ENCODE measurements around the gene TRPT1. TPM values are rescaled to one million over a fixed set of nuclear protein-coding genes. Genes with fewer than 3 reads are reported as not detected.

Gene TRPT1
- total RNA-seq, 1 experiment from 2014 or later: 66.1 TPM

- CTCF ChIA-PET: no interaction called here
- ATAC-seq: no peak
Observed at GRCh38 chr11:64266339-64266738, 40.4 kb upstream of the TRPT1 start.

DNA sequence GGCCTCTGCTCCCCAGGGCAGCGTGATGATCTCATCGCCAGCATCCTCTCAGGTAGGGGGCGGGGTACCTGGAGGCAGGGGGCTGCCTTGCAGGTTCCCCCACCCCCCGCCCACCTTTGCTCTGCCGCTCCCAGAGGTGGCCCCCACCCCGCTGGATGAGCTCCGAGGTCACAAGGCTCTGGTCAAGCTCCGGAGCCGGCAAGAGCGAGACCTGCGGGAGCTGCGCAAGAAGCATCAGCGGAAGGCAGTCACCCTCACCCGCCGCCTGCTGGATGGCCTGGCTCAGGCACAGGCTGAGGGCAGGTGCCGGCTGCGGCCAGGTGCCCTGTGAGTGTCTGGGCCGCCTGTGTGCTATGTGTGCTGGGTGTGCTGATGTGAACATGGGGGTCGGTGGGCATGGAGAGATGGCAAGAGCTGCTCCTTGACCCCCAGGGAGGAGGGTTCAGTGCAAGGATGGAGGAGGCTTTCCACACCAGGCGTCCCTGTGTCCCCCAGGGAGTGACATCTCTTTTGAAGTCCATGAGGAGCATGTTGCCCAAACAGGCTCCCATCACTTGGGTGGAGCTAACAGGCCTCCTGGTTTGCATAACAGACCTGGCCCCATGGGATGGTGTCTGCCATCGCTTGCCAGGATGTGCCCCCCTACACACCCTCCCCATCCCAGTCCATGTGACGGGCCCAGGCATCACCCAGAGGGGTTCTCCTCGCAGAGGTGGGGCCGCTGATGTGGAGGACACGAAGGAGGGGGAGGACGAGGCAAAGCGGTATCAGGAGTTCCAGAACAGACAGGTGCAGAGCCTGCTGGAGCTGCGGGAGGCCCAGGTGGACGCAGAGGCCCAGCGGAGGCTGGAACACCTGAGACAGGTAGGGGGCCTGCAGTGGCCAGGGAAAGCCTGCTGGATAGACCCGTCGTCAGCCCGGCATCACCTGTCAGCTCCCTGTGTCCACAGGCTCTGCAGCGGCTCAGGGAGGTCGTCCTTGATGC lies 39.5 kb upstream of the TRPT1 start:
- Histone ChIP-seq H3K4me3 (ENCODE audit: low read depth in 2 of 2, low read length in 2 of 2) (no peak overlapping the region), H3K9me3 (ENCODE audit: control insufficient read depth, insufficient read depth, low read depth, low read length) (no peaks in the 10 kb centered on the region), H3K36me3 (ENCODE audit: control insufficient read depth, insufficient read depth, low read length) (no peaks in the 10 kb centered on the region; the same call in 1 of the 2 replicates), H3K27ac (ENCODE audit: low read length) (no peak overlapping the region), H3K4me1 (ENCODE audit: control insufficient read depth, insufficient read depth, low read length) (peaks cover 16% of the 10 kb centered on the region), H3K27me3 (ENCODE audit: control insufficient read depth, insufficient read depth, low read length) (no peaks in the 10 kb centered on the region)
- ATAC-seq (no peak), DNase-seq (ENCODE audit: low read depth, low spot score) (no peak)
- ChIA-PET CTCF (no interaction called here), POLR2A (no interaction called here)
- in situ Hi-C loops (cut with HindIII; ENCODE audit: low pct_unique_long_range_greater_than_20kb, low sequenced_read_pairs) (no loop called here), intact Hi-C loops (cut with micrococcal nuclease; ENCODE audit: unreplicated experiment) (no loop called here)
- BruUV-seq (replicated peaks): no TSS peak
- TF ChIP-seq POLR2AphosphoS5 (IDR thresholded peaks at IDR 0.05; ENCODE audit: low read depth, low read length): no peak
- TF ChIP-seq TCF7L2 (IDR thresholded peaks at IDR 0.05; ENCODE audit: low read depth, low read length): no peak
- TF ChIP-seq SIN3A (IDR thresholded peaks at IDR 0.05; ENCODE audit: borderline replicate concordance, insufficient read depth, low read depth, low read length): no peak
- TF ChIP-seq, protein P1, sequence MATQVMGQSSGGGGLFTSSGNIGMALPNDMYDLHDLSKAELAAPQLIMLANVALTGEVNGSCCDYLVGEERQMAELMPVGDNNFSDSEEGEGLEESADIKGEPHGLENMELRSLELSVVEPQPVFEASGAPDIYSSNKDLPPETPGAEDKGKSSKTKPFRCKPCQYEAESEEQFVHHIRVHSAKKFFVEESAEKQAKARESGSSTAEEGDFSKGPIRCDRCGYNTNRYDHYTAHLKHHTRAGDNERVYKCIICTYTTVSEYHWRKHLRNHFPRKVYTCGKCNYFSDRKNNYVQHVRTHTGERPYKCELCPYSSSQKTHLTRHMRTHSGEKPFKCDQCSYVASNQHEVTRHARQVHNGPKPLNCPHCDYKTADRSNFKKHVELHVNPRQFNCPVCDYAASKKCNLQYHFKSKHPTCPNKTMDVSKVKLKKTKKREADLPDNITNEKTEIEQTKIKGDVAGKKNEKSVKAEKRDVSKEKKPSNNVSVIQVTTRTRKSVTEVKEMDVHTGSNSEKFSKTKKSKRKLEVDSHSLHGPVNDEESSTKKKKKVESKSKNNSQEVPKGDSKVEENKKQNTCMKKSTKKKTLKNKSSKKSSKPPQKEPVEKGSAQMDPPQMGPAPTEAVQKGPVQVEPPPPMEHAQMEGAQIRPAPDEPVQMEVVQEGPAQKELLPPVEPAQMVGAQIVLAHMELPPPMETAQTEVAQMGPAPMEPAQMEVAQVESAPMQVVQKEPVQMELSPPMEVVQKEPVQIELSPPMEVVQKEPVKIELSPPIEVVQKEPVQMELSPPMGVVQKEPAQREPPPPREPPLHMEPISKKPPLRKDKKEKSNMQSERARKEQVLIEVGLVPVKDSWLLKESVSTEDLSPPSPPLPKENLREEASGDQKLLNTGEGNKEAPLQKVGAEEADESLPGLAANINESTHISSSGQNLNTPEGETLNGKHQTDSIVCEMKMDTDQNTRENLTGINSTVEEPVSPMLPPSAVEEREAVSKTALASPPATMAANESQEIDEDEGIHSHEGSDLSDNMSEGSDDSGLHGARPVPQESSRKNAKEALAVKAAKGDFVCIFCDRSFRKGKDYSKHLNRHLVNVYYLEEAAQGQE (IDR thresholded peaks at IDR 0.05; ENCODE audit: insufficient read depth in 1 of 2, low read depth in 2 of 2, low read length in 1 of 2): no peak
- TF ChIP-seq, protein P2, sequence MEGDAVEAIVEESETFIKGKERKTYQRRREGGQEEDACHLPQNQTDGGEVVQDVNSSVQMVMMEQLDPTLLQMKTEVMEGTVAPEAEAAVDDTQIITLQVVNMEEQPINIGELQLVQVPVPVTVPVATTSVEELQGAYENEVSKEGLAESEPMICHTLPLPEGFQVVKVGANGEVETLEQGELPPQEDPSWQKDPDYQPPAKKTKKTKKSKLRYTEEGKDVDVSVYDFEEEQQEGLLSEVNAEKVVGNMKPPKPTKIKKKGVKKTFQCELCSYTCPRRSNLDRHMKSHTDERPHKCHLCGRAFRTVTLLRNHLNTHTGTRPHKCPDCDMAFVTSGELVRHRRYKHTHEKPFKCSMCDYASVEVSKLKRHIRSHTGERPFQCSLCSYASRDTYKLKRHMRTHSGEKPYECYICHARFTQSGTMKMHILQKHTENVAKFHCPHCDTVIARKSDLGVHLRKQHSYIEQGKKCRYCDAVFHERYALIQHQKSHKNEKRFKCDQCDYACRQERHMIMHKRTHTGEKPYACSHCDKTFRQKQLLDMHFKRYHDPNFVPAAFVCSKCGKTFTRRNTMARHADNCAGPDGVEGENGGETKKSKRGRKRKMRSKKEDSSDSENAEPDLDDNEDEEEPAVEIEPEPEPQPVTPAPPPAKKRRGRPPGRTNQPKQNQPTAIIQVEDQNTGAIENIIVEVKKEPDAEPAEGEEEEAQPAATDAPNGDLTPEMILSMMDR (IDR thresholded peaks at IDR 0.05): no peak

More at GRCh38 chr11:64266339-64266738, 40.4 kb upstream of the TRPT1 start:
- TF ChIP-seq, protein P1 (IDR thresholded peaks at IDR 0.05; ENCODE audit: insufficient read depth in 1 of 2, low read depth in 2 of 2, low read length in 1 of 2): no peak
- no peak for TF ChIP-seq SIN3A (IDR thresholded peaks at IDR 0.05; ENCODE audit: borderline replicate concordance, insufficient read depth, low read depth, low read length)
- TF ChIP-seq, protein P2 (IDR thresholded peaks at IDR 0.05): no peak
- no peak for TF ChIP-seq TCF7L2 (IDR thresholded peaks at IDR 0.05; ENCODE audit: low read depth, low read length)
- no peak for TF ChIP-seq POLR2AphosphoS5 (IDR thresholded peaks at IDR 0.05; ENCODE audit: low read depth, low read length)
- no peaks in the 10 kb centered on the region; the same call in 1 of the 2 replicates for H3K36me3 ChIP-seq (ENCODE audit: control insufficient read depth, insufficient read depth, low read length)
- H3K27me3 ChIP-seq (ENCODE audit: control insufficient read depth, insufficient read depth, low read length): no peaks in the 10 kb centered on the region
- BruUV-seq (replicated peaks): no TSS peak
- POLR2A ChIA-PET: no interaction called here
- DNase-seq (ENCODE audit: low read depth, low spot score): no peak
- H3K27ac ChIP-seq (ENCODE audit: low read length): no peak overlapping the region
- H3K9me3 ChIP-seq (ENCODE audit: control insufficient read depth, insufficient read depth, low read depth, low read length): no peaks in the 10 kb centered on the region
- in situ Hi-C loops (cut with HindIII; ENCODE audit: low pct_unique_long_range_greater_than_20kb, low sequenced_read_pairs): no loop called here
- peaks cover 16% of the 10 kb centered on the region for H3K4me1 ChIP-seq (ENCODE audit: control insufficient read depth, insufficient read depth, low read length)
- H3K4me3 ChIP-seq (ENCODE audit: low read depth in 2 of 2, low read length in 2 of 2): no peak overlapping the region
- intact Hi-C loops (cut with micrococcal nuclease; ENCODE audit: unreplicated experiment): no loop called here

Data from Panc1 (cell line).